CD14-positive monocyte (primary cell): ENCODE data around the gene ZBTB17. TPM values are rescaled to one million over a fixed set of nuclear protein-coding genes. Genes with fewer than 3 reads are reported as not detected.

Experiments used
- DNase-seq, 3 donors: peaks; one replicate each; pipeline ENCODE4 v3.0.0-alpha.2; 2011 to 2022
- H2AFZ ChIP-seq: 2 replicates; pipeline ENCODE4 v1.6.0; 2012; ENCODE audit warnings: mild to moderate bottlenecking, low read depth, low read length, inconsistent platforms; ENCODE audit not compliant: insufficient read depth, poor library complexity, severe bottlenecking
- H3K27ac ChIP-seq, 2 donors: 1 replicate in 1 of 2; 2 replicates in 1 of 2; pipeline ENCODE4 v1.5.1; 2012 to 2013; ENCODE audit warnings: low read length in 2 of 2, control low read depth in 1 of 2, inconsistent platforms in 1 of 2, low read depth in 1 of 2, mild to moderate bottlenecking in 1 of 2
- H3K27me3 ChIP-seq, 2 donors: one replicate each; pipeline versions ENCODE4 v1.6.0 to v1.6.1; 2011 to 2013; ENCODE audit warnings: low read length in 2 of 2; ENCODE audit not compliant: control insufficient read depth in 2 of 2, insufficient read depth in 2 of 2
- H3K36me3 ChIP-seq, 2 donors: replicated peaks in 1 of 2; 1 replicate in 1 of 2; 2 replicates in 1 of 2; pipeline versions ENCODE4 v1.5.1 to v1.6.1; 2012 to 2013; ENCODE audit warnings: low read length in 2 of 2, control low read depth in 1 of 2, inconsistent platforms in 1 of 2, mild to moderate bottlenecking in 1 of 2; ENCODE audit not compliant: insufficient read depth in 2 of 2, control insufficient read depth in 1 of 2
- H3K4me1 ChIP-seq, 2 donors: 1 replicate in 1 of 2; 2 replicates in 1 of 2; pipeline versions ENCODE4 v1.5.1 to v1.6.1; 2012 to 2013; ENCODE audit warnings: low read length in 2 of 2, control low read depth in 1 of 2, inconsistent platforms in 1 of 2, mild to moderate bottlenecking in 1 of 2, moderate library complexity in 1 of 2; ENCODE audit not compliant: insufficient read depth in 2 of 2, control insufficient read depth in 1 of 2
- H3K4me2 ChIP-seq: replicated peaks from 2 replicates; pipeline ENCODE3; 2012; ENCODE audit warnings: low read length, moderate library complexity, mild to moderate bottlenecking; ENCODE audit not compliant: poor library complexity, severe bottlenecking; ENCODE audit errors: extremely low read depth
- H3K4me3 ChIP-seq, 3 experiments: fragments of 200-600 bp in 1 of 3; sonication (generic) in 1 of 3; replicated peaks in 1 of 3; 1 replicate in 2 of 3; 2 replicates in 1 of 3; pipeline ENCODE4 v1.5.1; 2011 to 2013; ENCODE audit warnings: low read length in 3 of 3, mild to moderate bottlenecking in 3 of 3, control low read depth in 2 of 3, low read depth in 2 of 3, inconsistent platforms in 1 of 3, moderate library complexity in 1 of 3
- H3K79me2 ChIP-seq: 2 replicates; pipeline ENCODE4 v1.6.0; 2012; ENCODE audit warnings: mild to moderate bottlenecking, control low read depth, inconsistent platforms, low read length, moderate library complexity; ENCODE audit not compliant: insufficient read depth
- H3K9ac ChIP-seq: 2 replicates; pipeline ENCODE4 v1.6.0; 2017; ENCODE audit warnings: low read length, mild to moderate bottlenecking; ENCODE audit not compliant: insufficient read depth, poor library complexity, severe bottlenecking
- H3K9me3 ChIP-seq, 2 donors: replicated peaks in 1 of 2; 1 replicate in 1 of 2; 2 replicates in 1 of 2; pipeline versions ENCODE4 v1.5.1 to v1.6.1; 2012 to 2013; ENCODE audit warnings: low read length in 2 of 2, control low read depth in 1 of 2; ENCODE audit not compliant: control insufficient read depth in 1 of 2, insufficient read depth in 1 of 2
- H4K20me1 ChIP-seq: 2 replicates; pipeline ENCODE4 v1.6.0; 2012; ENCODE audit warnings: mild to moderate bottlenecking, low read length, control low read depth, moderate library complexity; ENCODE audit not compliant: insufficient read depth
- H3K27ac Mint-ChIP-seq, 7 donors: one replicate each; pipeline ENCODE4 v1.8.0; 2020; ENCODE audit warnings: mild to moderate bottlenecking in 7 of 7, mixed read lengths in 7 of 7, moderate library complexity in 6 of 7, inconsistent platforms in 2 of 7
- H3K27me3 Mint-ChIP-seq, 3 donors: one replicate each; pipeline ENCODE4 v1.8.0; 2021 to 2022; ENCODE audit warnings: low read depth in 3 of 3, mild to moderate bottlenecking in 3 of 3, mixed read lengths in 3 of 3, moderate library complexity in 3 of 3, inconsistent platforms in 1 of 3
- H3K36me3 Mint-ChIP-seq, 2 donors: one replicate each; pipeline ENCODE4 v1.8.0; 2020; ENCODE audit warnings: mixed read lengths in 2 of 2, inconsistent platforms in 1 of 2, mild to moderate bottlenecking in 1 of 2
- H3K4me1 Mint-ChIP-seq: one replicate; pipeline ENCODE4 v1.8.0; 2020; ENCODE audit warnings: mild to moderate bottlenecking, mixed read lengths
- H3K4me3 Mint-ChIP-seq, 2 donors: one replicate each; pipeline ENCODE4 v1.8.0; 2020; ENCODE audit warnings: mild to moderate bottlenecking in 2 of 2, mixed read lengths in 2 of 2, moderate library complexity in 1 of 2
- H3K9me3 Mint-ChIP-seq, 7 donors: one replicate each; pipeline ENCODE4 v1.8.0; 2020 to 2022; ENCODE audit warnings: mixed read lengths in 7 of 7, mild to moderate bottlenecking in 6 of 7, moderate library complexity in 6 of 7, inconsistent platforms in 2 of 7
- WGBS: methylation state at CpG from one replicate; pipeline ENCODE4 v1.1.5; 2013; ENCODE audit warnings: missing lambda C conversion rate; ENCODE audit not compliant: insufficient coverage; 5-methylcytosine and 5-hydroxymethylcytosine counted together
- intact Hi-C, 2 donors: fragments of 100-400 bp; cut with micrococcal nuclease; formaldehyde crosslinking; loops; one replicate each; pipeline versions ENCODE4 v1.15.0 to v1.15.1; 2023
- polyA plus RNA-seq, 3 donors: library from polyadenylated mRNA; depleted of rRNA in 1 of 3; unstranded in 2 of 3; stranded (reverse) in 1 of 3; fragments of 300-500 nt in 2 of 3; fragments of >200 nt in 1 of 3; fragmentation: Illumina TruSeq in 2 of 3; gene quantifications; 1 replicate in 2 of 3; 2 replicates in 1 of 3; pipeline ENCODE4 v1.2.3, GENCODE V29; 2012 to 2021
- TF ChIP-seq, protein P1 (sequence below): fragments of 200-600 bp; IDR thresholded peaks from one replicate; pipeline ENCODE4 v1.8.0; 2022; ENCODE audit warnings: antibody characterized with exemption, mild to moderate bottlenecking

ZBTB17 gene
- polyA plus RNA-seq, 3 donors, result 2.8 to 93.3 (median 7.6) TPM

DNA sequence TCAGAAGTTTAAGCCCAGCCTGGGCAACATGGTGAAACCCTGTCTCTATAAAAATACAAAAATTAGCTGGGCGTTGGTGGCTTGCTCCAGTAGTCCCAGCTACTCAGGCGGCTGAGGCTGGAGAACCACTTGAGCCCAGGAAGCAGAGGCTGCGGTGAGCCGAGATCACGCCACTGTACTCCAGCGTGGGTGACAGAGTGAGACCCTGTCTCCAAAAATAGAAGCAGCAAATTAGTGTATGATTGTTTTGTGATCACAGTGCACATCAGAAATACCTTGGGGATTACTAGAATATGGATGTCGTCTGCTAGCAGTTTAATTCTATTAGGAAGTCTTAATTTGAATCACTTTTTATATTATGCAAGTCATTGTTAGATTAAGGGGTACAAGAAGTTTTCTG lies 59.0 kb downstream of the ZBTB17 start:
- H3K79me2 ChIP-seq, result peaks cover 49% of the 10 kb centered on the region
- Mint-ChIP-seq H3K36me3 (peaks cover 69 to 92% of the 10 kb centered on the region in 2 donors), H3K27me3 (no peaks in the 10 kb centered on the region), H3K9me3 (no peaks in the 10 kb centered on the region), H3K4me1 (peaks cover 7% of the 10 kb centered on the region), H3K4me3 (no peak overlapping the region), H3K27ac (peak overlapping the region in 4 of 7 donors; percentile 6 to 75 (median 41))
- no peak overlapping the region for H3K4me2 ChIP-seq
- H3K27me3 ChIP-seq, result no peaks in the 10 kb centered on the region
- no peaks in the 10 kb centered on the region for H3K4me1 ChIP-seq
- H4K20me1 ChIP-seq, result peaks cover 69% of the 10 kb centered on the region
- H2AFZ ChIP-seq, result no peak overlapping the region
- TF ChIP-seq, protein P1, sequence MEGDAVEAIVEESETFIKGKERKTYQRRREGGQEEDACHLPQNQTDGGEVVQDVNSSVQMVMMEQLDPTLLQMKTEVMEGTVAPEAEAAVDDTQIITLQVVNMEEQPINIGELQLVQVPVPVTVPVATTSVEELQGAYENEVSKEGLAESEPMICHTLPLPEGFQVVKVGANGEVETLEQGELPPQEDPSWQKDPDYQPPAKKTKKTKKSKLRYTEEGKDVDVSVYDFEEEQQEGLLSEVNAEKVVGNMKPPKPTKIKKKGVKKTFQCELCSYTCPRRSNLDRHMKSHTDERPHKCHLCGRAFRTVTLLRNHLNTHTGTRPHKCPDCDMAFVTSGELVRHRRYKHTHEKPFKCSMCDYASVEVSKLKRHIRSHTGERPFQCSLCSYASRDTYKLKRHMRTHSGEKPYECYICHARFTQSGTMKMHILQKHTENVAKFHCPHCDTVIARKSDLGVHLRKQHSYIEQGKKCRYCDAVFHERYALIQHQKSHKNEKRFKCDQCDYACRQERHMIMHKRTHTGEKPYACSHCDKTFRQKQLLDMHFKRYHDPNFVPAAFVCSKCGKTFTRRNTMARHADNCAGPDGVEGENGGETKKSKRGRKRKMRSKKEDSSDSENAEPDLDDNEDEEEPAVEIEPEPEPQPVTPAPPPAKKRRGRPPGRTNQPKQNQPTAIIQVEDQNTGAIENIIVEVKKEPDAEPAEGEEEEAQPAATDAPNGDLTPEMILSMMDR, result no peak
- no peak overlapping the region for H3K4me3 ChIP-seq
- intact Hi-C loops, result no loop called here
- peak overlapping the region in 1 of 2 donors; percentile 54 for H3K27ac ChIP-seq
- 94% methylated on average over 5 of the region's 7 CpGs for WGBS
- H3K9ac ChIP-seq, result no peak overlapping the region
- H3K9me3 ChIP-seq, result no peaks in the 10 kb centered on the region
- H3K36me3 ChIP-seq, result peaks cover 89 to 100% of the 10 kb centered on the region in 2 donors
- DNase-seq, result no peak

DNA sequence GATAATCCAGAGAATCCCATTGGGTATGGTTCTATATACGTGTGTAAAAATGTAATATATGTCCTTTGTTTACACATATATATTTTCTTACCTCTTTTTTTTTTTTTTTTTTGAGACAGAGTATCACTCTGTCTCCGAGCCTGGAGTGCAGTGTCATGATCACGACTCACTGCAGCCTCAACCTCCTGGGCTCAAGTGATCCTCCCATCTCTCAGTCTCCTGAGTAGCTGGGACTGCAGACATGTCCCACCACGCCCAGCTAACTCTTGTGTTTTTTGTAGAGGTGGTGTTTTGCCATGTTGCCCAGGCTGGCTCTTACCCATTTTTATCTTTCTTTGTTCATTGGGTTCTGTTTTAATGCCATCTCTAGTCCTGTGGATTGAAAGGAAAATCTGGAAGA lies 59.5 kb downstream of the ZBTB17 start:
- Mint-ChIP-seq H3K27me3 (no peaks in the 10 kb centered on the region), H3K27ac (peak overlapping the region in 5 of 7 donors; percentile 11 to 75 (median 21)), H3K4me1 (peaks cover 7% of the 10 kb centered on the region), H3K9me3 (no peaks in the 10 kb centered on the region), H3K4me3 (no peak overlapping the region), H3K36me3 (peaks cover 67 to 92% of the 10 kb centered on the region in 2 donors)
- no peak overlapping the region for H3K4me2 ChIP-seq
- TF ChIP-seq, protein P1, result no peak
- no peak overlapping the region for H3K4me3 ChIP-seq
- H3K27ac ChIP-seq, result peak overlapping the region in 1 of 2 donors; percentile 54
- no CpG with 5 or more reads among the region's 4 CpGs for WGBS
- H2AFZ ChIP-seq, result no peak overlapping the region
- H3K9me3 ChIP-seq, result no peaks in the 10 kb centered on the region
- peaks cover 72% of the 10 kb centered on the region for H4K20me1 ChIP-seq
- H3K9ac ChIP-seq, result no peak overlapping the region
- peaks cover 54% of the 10 kb centered on the region for H3K79me2 ChIP-seq
- no peaks in the 10 kb centered on the region for H3K27me3 ChIP-seq
- intact Hi-C loops, result no loop called here
- no peak for DNase-seq
- no peaks in the 10 kb centered on the region for H3K4me1 ChIP-seq
- peaks cover 86 to 100% of the 10 kb centered on the region in 2 donors for H3K36me3 ChIP-seq
